ENCODE data around the gene CDC5L.

The CDC5L gene

GRCh38 chr6:44456070-44456965 is 68.8 kb downstream of the CDC5L start:
- FAIRE-seq, result no peak

GRCh38 chr6:44456966-44457292 is 69.4 kb downstream of the CDC5L start:
- no peak for FAIRE-seq

DNA sequence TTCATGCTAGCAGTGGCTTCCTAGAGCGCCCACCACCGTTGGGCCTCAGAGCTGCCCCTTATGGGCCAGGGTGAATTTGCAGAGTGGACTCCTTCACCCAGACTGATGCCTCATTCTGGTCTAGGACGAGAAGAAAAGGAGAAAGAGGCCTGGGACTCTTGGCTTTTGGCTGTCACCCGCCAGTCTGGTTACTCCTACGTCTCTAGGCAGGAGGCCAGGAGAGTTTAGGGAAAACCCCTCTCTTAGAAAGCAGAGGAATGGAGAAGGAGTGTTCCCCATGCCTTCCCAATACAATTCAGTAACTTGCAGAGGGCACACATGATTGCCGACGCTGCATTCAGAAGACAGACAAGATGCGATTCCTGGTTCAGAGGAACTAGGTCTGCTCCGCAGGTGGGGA is 70.1 kb downstream of the CDC5L start:
- no peak for FAIRE-seq

DNA sequence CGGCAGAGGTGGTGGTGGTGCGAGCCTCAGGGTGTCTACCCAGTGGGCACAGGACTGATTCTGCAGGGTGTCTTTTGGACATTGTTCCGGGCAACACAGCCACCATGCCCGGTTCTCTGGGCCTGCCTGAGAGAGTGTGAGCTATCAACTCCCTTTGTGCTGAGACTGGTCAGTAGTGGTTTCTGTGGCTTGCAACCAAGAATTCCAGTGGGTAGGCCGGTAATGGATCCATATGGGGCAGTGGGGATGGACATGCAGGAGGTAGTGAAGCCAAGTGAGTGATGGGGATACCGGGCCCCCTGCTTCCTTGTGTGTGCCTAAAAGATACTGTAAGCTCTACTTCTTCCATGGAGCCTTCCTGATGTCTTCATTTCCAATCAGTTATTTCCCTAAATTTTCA is 71.0 kb downstream of the CDC5L start:
- FAIRE-seq, result no peak

GRCh38 chr6:44462335-44462734 is 74.8 kb downstream of the CDC5L start:
- no peak for FAIRE-seq

GRCh38 chr6:44462797-44463727 is 75.6 kb downstream of the CDC5L start:
- no peak for FAIRE-seq

- FAIRE-seq, result no peak
Observed at GRCh38 chr6:44463728-44464450, 76.4 kb downstream of the CDC5L start.

DNA sequence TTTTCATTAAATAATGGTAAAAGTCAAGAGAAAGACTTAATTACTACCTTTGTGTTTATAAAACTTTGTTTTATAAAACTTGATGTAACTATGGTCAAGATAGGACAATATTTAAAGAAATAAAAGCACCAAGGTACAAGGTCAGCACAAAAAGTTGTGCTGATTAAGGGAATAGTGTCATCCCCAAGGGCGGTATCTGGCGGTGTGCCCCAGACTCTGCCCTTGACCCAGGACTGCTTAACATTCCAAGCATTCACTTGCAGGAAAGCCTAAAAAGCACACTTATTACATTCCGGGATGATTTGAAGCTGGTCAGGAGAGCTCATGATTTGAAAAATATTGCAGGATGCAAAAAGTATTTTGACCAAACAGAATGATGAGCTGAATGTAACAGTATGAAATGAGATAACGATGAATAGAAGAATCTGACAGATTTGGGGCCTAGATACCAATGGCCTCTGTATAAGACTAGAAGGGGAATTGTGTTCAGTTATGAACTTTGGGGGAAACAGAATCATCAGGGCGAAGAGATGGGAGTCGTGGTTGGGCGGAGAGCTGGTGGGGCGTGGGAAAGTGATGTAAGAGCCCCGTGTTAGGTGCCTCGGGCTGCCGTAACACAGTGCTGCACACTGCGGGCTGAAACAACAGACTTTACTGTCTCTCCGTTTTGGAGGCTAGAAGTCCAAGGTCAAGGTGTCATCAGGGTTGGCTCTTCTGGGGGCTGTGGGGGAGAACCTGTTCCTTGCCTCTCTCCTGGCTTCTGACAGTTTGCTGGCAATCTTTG is 77.2 kb downstream of the CDC5L start:
- no peak for FAIRE-seq

DNA sequence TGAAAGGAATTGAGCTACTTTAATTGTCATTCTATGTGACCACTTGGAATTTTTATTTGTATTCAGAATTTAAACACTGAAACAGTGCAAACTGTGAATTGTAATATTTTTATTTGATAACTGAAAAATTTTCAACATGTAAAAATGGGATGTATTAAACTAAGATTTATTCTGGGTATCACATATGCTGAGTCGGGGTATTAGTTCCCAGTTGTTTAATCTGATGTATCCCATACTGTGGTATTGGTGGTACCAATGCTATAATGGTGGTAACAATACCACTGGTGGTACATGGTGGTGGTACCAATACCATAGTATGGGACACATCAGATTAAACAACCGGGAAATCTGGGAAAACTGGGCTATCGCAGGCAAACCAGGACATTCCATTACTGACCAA is 79.4 kb downstream of the CDC5L start:
- FAIRE-seq, result no peak

- no peak for FAIRE-seq
Observed at GRCh38 chr6:44468835-44469234, 81.3 kb downstream of the CDC5L start.

GRCh38 chr6:44470115-44470464 is 82.6 kb downstream of the CDC5L start:
- FAIRE-seq, result no peak

DNA sequence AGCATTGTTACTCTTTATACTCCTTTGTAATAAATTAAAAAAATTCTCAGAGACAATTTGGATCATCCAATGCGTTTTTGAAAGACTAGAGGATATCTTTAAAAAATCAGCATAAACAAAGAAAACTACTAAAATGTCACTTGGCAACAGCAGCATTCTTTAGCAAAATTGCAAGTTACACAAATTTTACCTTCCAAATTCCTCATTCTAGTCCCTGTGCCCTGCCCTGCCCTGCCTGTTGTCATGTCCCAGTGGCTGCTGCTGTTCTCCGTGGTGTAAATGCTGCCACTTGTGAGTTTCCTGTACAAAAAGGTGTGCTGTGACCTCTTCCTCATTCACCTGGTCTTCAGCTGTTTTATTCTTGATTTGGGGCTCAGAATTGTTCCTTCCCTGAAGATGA is 83.2 kb downstream of the CDC5L start:
- FAIRE-seq, result no peak

- no peak for FAIRE-seq
Observed at GRCh38 chr6:44471271-44471981, 83.9 kb downstream of the CDC5L start.

DNA sequence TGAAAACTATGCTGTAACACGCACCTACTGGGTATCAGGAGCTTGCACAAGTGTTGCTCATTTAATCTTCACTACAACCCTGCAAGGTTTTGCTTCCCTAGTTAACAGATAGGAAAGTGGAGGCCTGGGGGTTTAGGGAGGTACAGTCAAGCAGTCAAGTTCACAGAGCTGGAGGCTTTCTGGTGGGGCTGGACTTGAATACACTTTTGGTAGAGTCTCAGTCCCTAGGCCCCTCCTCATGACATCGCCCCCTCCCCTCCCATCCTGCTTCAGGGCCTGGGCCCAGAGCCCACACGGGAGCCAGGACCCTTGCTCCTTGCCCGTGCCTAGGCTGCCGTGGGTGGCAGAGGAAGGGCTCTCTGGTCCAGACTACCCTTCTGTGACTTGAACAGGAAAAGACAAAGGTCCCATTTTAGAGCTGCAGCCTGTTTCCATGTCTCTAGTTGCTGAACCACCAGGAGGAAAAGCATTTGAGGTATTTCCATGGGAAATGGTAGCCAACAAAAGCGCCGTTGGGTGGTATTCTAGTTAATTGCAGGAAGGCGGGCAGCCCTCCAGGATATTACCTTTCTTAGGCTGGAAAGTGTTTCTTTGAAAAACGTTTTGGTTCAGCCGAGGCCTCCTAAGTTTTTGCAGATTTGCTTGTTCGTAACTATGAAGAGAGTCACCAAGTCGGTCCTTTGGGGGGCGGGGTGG is 84.9 kb downstream of the CDC5L start:
- FAIRE-seq, result no peak

GRCh38 chr6:44473393-44474189 is 86.1 kb downstream of the CDC5L start:
- no peak for FAIRE-seq

DNA sequence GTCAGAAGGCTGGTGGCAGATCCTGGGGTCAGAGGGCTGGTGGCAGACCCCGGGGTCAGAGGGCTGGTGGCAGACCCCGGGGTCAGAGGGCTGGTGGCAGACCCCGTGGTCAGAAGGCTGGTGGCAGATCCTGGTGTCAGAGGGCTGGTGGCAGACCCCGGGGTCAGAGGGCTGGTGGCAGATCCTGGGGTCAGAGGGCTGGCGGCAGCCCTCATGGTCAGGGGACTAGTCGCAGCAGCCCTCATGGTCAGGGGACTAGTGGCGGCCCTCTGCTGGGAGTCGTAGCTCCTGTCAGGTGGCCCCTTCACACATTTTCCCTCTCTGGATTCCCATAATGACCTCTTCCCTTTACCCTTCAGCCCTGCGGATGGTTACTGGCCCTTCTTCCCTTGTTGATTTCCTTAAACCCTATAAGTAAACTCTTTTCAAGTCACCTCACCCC is 86.7 kb downstream of the CDC5L start:
- no peak for FAIRE-seq

- no peak for FAIRE-seq
Observed at GRCh38 chr6:44474643-44475042, 87.1 kb downstream of the CDC5L start.

DNA sequence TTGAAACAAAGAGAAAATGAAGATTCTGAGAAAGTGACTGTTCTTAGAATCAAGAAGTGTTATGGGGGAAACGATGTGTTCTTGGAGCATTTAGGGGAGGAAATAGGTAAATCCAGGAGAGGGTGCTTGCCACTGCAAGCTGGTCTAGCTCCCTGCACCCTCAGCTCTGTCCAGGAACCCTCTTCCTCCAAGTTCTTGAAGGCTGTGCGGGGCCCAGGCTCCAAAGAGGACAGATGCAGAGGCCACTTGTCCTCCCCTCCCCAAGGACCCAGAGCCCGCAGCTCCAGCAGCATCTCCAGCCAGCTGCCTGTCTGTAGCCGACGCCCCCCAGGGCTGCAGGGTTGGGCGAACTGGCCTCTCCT is 87.9 kb downstream of the CDC5L start:
- no peak for FAIRE-seq

- FAIRE-seq, result no peak
Observed at GRCh38 chr6:44475779-44476434, 88.4 kb downstream of the CDC5L start.

DNA sequence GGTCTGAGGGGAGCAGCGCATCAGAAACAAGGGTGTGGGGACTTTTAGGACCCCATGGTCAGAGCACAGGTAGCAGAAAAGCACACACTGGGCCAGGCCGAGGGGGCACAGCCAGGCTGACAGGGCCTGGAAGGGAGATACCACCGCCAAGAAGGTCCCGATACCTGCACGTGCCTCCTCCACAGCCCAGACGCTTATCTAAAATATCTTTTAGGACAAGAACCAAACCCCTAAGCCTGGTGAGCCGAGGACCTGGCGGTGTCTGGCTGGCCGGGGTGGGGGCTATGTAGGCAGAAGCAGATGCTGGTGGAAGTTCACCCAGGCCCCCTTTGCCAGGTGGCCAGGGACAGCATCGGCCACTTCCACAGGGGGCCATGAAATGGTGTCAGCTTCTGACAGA is 89.3 kb downstream of the CDC5L start:
- no peak for FAIRE-seq

All from islet of Langerhans (tissue), 1 donor.